Hepatocyte (in vitro differentiated cells): ENCODE measurements around the gene GRAPL.
"Not testable (repeated sequence)": the region's sequence is repeated elsewhere in the genome, so short reads cannot be mapped to it uniquely, and the experiment has no call there.

Experiments
- CTCF ChIP-seq: fragments of 200-600 bp; sonication (generic); IDR thresholded peaks from 2 replicates; pipeline ENCODE4 v1.5.1; 2016; ENCODE audit warnings: antibody characterized with exemption, mild to moderate bottlenecking; ENCODE audit not compliant: poor library complexity
- EZH2 ChIP-seq: fragments of 200-600 bp; sonication (generic); IDR thresholded peaks from 2 replicates; pipeline ENCODE4 v1.6.1; 2016; ENCODE audit warnings: antibody characterized with exemption, mild to moderate bottlenecking, borderline replicate concordance
- EZH2phosphoT487 ChIP-seq: fragments of 200-600 bp; sonication (generic); IDR thresholded peaks from one replicate; pipeline ENCODE4 v1.6.1; 2018; ENCODE audit warnings: antibody characterized with exemption, mild to moderate bottlenecking, low read depth, moderate library complexity; ENCODE audit not compliant: unreplicated experiment, severe bottlenecking

- not testable (repeated sequence) for TF ChIP-seq CTCF, EZH2, EZH2phosphoT487
These were observed 76.0 kb downstream of the GRAPL start for GRCh38 chr17:19203429-19203828.
